Activated CD4-positive, alpha-beta T cell treated with anti-CD3 and anti-CD28 coated beads for 36 hours (primary cell): ENCODE measurements around the gene RUSF1. TPM values are rescaled to one million over a fixed set of nuclear protein-coding genes. Genes with fewer than 3 reads are reported as not detected.

Source experiments
- ATAC-seq: fragments of 200-7000 bp; cut with Tn5 transposase; one replicate; pipeline ENCODE4 v1.10.0; 2021; ENCODE audit warnings: mild to moderate bottlenecking, moderate library complexity
- CTCF ChIA-PET: fragments of 350-600 bp; sonication (Branson Sonifier 250); formaldehyde crosslinking; loops from one replicate; lab custom pipeline; 2021; ENCODE audit warnings: antibody characterized with exemption; lab: Charles Lee
- POLR2A ChIA-PET: fragments of 350-600 bp; sonication (Branson Sonifier 250); formaldehyde crosslinking; loops from one replicate; lab custom pipeline; 2021; ENCODE audit warnings: antibody characterized with exemption, inconsistent platforms; lab: Charles Lee
- DNase-seq: peaks from one replicate; pipeline ENCODE4 v3.0.0-alpha.2; 2020
- H3K27ac Mint-ChIP-seq: one replicate; pipeline ENCODE4 v1.8.0; 2021; ENCODE audit warnings: mixed read lengths
- H3K27me3 Mint-ChIP-seq: one replicate; pipeline ENCODE4 v1.8.0; 2021; ENCODE audit warnings: mixed read lengths
- H3K36me3 Mint-ChIP-seq: one replicate; pipeline ENCODE4 v1.8.0; 2021; ENCODE audit warnings: low read depth, mixed read lengths
- H3K4me1 Mint-ChIP-seq: one replicate; pipeline ENCODE4 v1.8.0; 2021; ENCODE audit warnings: mixed read lengths
- H3K4me3 Mint-ChIP-seq: one replicate; pipeline ENCODE4 v1.8.0; 2021; ENCODE audit warnings: mild to moderate bottlenecking, moderate library complexity, mixed read lengths
- H3K9me3 Mint-ChIP-seq: one replicate; pipeline ENCODE4 v1.8.0; 2021; ENCODE audit warnings: low read depth, mixed read lengths
- intact Hi-C, 2 experiments: fragments of 100-400 bp; cut with DNase I in 1 of 2; cut with micrococcal nuclease in 1 of 2; formaldehyde crosslinking; loops; one replicate each; pipeline versions ENCODE4 v1.14.2 to v1.15.1; 2022 to 2024; cut with DNase I, micrococcal nuclease
- total RNA-seq, 2 experiments: library from RNA; stranded (reverse); gene quantifications; one replicate each; pipeline ENCODE4 v1.2.3, GENCODE V29; 2021

The RUSF1 gene
- total RNA-seq, 2 experiments from 2014 or later, result 36.3 to 37.7 TPM

DNA sequence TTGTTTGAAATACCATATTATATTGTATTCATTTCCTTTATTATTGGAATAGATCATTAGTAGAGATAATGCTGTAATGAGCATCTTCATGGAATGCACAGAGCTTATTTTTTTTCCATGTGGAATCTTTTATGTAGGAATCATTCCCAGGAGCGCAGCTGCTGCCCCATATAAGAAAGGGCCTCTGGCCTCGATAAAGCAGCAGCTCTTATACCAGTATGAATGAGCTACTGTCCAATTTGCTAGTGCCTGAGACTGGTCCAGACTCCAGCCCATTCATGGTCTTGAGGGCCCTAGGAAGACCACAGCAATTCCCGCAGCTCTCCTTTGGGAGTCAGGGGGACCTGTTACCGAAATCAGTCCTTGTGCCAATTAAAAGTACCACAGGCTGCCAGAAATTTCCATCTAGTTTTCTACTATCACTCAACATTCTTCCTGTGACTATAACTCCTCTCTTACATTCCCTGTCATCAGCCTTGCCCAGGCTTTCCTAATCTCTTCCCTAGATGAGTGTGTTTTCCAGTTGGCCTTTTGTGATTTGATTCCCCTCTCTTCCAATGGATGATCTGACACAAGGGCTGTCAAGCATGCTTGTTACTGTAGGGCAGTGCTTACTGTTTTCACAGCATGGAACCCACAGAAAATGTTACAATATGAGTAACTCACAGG is 67.5 kb downstream of the RUSF1 start:
- H3K27me3 Mint-ChIP-seq, result peaks cover 2% of the 10 kb centered on the region
- intact Hi-C loops, result loop anchor here (5.0 kb wide), 4 partner anchors 238 to 483 kb away; partner anchors contain the start of genes BCKDK (in 1 of the 2), PYCARD (in 1 of the 2) and SETD1A (in 1 of the 2)
- H3K36me3 Mint-ChIP-seq, result no peaks in the 10 kb centered on the region
- ChIA-PET POLR2A (no interaction called here), CTCF (interaction anchor here (0.6 to 1.8 kb wide), 3 partner anchors 107 to 237 kb away, joined by 3 to 5 read pairs (median 3); no protein-coding TSS in a partner anchor)
- no peak for ATAC-seq
- no peak overlapping the region for H3K27ac Mint-ChIP-seq
- DNase-seq, result no peak
- no peaks in the 10 kb centered on the region for H3K9me3 Mint-ChIP-seq
- peaks cover 18% of the 10 kb centered on the region for H3K4me1 Mint-ChIP-seq
- no peak overlapping the region for H3K4me3 Mint-ChIP-seq

DNA sequence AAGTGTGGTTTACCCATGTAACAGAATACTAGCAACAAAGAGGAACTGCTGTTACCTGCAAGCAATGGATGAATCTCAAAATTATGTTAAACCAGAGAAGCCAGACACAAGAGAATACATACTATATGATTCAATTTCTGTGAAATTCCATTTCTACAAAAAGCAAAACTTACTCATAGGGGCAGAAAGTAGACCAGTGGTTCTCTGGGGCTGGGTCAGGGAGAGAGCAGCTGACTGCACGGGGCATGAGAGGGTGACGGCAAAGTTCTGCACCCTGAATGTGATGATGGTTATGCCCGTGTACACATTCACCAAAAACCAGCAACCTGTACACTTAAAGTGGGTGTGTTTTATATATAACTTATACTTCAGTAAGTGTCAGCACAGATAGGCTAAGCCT is 68.7 kb downstream of the RUSF1 start:
- Mint-ChIP-seq H3K27ac (no peak overlapping the region), H3K9me3 (no peaks in the 10 kb centered on the region), H3K27me3 (peaks cover 2% of the 10 kb centered on the region), H3K4me3 (no peak overlapping the region), H3K4me1 (peaks cover 18% of the 10 kb centered on the region), H3K36me3 (no peaks in the 10 kb centered on the region)
- CTCF ChIA-PET, result no interaction called here
- DNase-seq (no peak), ATAC-seq (peak; percentile 21)
- intact Hi-C loops, result no loop called here
- POLR2A ChIA-PET, result no interaction called here

Other genes with a start within 250 kb of the RUSF1 start
- under 1 TPM; 0.67 to 0.98 TPM for gene ITGAM, start 248.4 kb downstream of the RUSF1 start, total RNA-seq
- gene ITGAX, start 153.2 kb downstream of the RUSF1 start, total RNA-seq, result 1 to 10 TPM; 5.3 to 6.6 TPM
- not detected for gene ITGAD, start 115.1 kb downstream of the RUSF1 start, total RNA-seq
- not detected for gene COX6A2, start 80.0 kb downstream of the RUSF1 start, total RNA-seq
- under 1 TPM; 0.16 to 0.18 TPM for gene ZNF843, start 65.6 kb downstream of the RUSF1 start, total RNA-seq
- 1 to 10 TPM; 7.0 to 7.9 TPM for gene ARMC5, start 48.9 kb downstream of the RUSF1 start, total RNA-seq
- gene TGFB1I1, start 36.2 kb downstream of the RUSF1 start, total RNA-seq, result 1 to 10 TPM in 1 of 2 experiments, under 1 TPM in 1; 0.80 to 1.1 TPM
- gene SLC5A2, start 25.3 kb downstream of the RUSF1 start, total RNA-seq, result under 1 TPM; 0.11 TPM
- gene AHSP, start 19.5 kb upstream of the RUSF1 start, total RNA-seq, result not detected